Trophoblast cell (in vitro differentiated cells and primary cell): ENCODE measurements around the gene ADK.

Experiments
- DNase-seq, 2 donors: peaks; one replicate each; pipeline ENCODE4 v3.0.0-alpha.2; 2016
- H2AFZ ChIP-seq: 2 replicates; pipeline ENCODE4 v1.6.1; 2013; ENCODE audit warnings: low read length, moderate library complexity, mild to moderate bottlenecking; ENCODE audit not compliant: insufficient read depth, poor library complexity
- H2AK5ac ChIP-seq: 2 replicates; pipeline ENCODE4 v1.6.1; 2013; ENCODE audit warnings: mild to moderate bottlenecking, low read length
- H2BK120ac ChIP-seq: 2 replicates; pipeline ENCODE4 v1.6.1; 2013; ENCODE audit warnings: low read length, mild to moderate bottlenecking, moderate library complexity; ENCODE audit not compliant: insufficient read depth, poor library complexity
- H2BK12ac ChIP-seq: 2 replicates; pipeline ENCODE4 v1.6.1; 2013; ENCODE audit warnings: mild to moderate bottlenecking, low read length, moderate library complexity
- H2BK5ac ChIP-seq: 2 replicates; pipeline ENCODE4 v1.6.1; 2013; ENCODE audit warnings: low read length, low read depth, moderate library complexity, mild to moderate bottlenecking; ENCODE audit not compliant: poor library complexity
- H3K14ac ChIP-seq: 2 replicates; pipeline ENCODE4 v1.6.1; 2013; ENCODE audit warnings: mild to moderate bottlenecking, low read length
- H3K18ac ChIP-seq: 2 replicates; pipeline ENCODE4 v1.6.1; 2013; ENCODE audit warnings: mild to moderate bottlenecking, low read length
- H3K23ac ChIP-seq: 2 replicates; pipeline ENCODE4 v1.6.1; 2013; ENCODE audit warnings: low read length
- H3K27ac ChIP-seq: 2 replicates; pipeline ENCODE4 v1.5.1; 2013; ENCODE audit warnings: low read depth, mild to moderate bottlenecking, inconsistent platforms, low read length, moderate library complexity
- H3K27me3 ChIP-seq: 2 replicates; pipeline ENCODE4 v1.6.1; 2013; ENCODE audit warnings: inconsistent platforms, mild to moderate bottlenecking, low read length, moderate library complexity; ENCODE audit not compliant: insufficient read depth
- H3K36me3 ChIP-seq, 2 experiments: 1 replicate in 1 of 2; 2 replicates in 1 of 2; pipeline ENCODE4 v1.6.1; 2013; ENCODE audit warnings: low read length in 2 of 2, mild to moderate bottlenecking in 2 of 2, moderate library complexity in 1 of 2; ENCODE audit not compliant: insufficient read depth in 2 of 2, control insufficient read depth in 1 of 2
- H3K4ac ChIP-seq: 2 replicates; pipeline ENCODE4 v1.6.1; 2013; ENCODE audit warnings: low read depth, mild to moderate bottlenecking, low read length, moderate library complexity
- H3K4me1 ChIP-seq, 2 experiments: 1 replicate in 1 of 2; 2 replicates in 1 of 2; pipeline ENCODE4 v1.6.1; 2013; ENCODE audit warnings: low read length in 2 of 2, mild to moderate bottlenecking in 2 of 2, moderate library complexity in 1 of 2; ENCODE audit not compliant: insufficient read depth in 2 of 2, control insufficient read depth in 1 of 2
- H3K4me2 ChIP-seq: 2 replicates; pipeline ENCODE4 v1.6.1; 2013; ENCODE audit warnings: inconsistent platforms, mild to moderate bottlenecking, low read length, moderate library complexity
- H3K4me3 ChIP-seq: 2 replicates; pipeline ENCODE4 v1.5.1; 2013; ENCODE audit warnings: mild to moderate bottlenecking, low read depth, low read length, inconsistent platforms
- H3K79me1 ChIP-seq: one replicate; pipeline ENCODE4 v1.6.1; 2013; ENCODE audit warnings: low read length
- H3K79me2 ChIP-seq: 2 replicates; pipeline ENCODE4 v1.6.1; 2013; ENCODE audit warnings: low read length, mild to moderate bottlenecking; ENCODE audit not compliant: control insufficient read depth, insufficient read depth, poor library complexity
- H3K9ac ChIP-seq: 2 replicates; pipeline ENCODE4 v1.6.1; 2013; ENCODE audit warnings: mild to moderate bottlenecking, low read length
- H3K9me3 ChIP-seq: 2 replicates; pipeline ENCODE4 v1.6.1; 2013; ENCODE audit warnings: low read depth, mild to moderate bottlenecking, control low read depth, inconsistent platforms, low read length; ENCODE audit not compliant: insufficient read depth
- H4K12ac ChIP-seq: 2 replicates; pipeline ENCODE4 v1.6.1; 2013; ENCODE audit warnings: low read depth, mild to moderate bottlenecking, low read length, moderate library complexity
- H4K8ac ChIP-seq: 2 replicates; pipeline ENCODE4 v1.6.1; 2013; ENCODE audit warnings: low read depth, mild to moderate bottlenecking, low read length, moderate library complexity
- H4K91ac ChIP-seq: one replicate; pipeline ENCODE4 v1.6.1; 2013; ENCODE audit warnings: low read depth, mild to moderate bottlenecking, low read length, moderate library complexity
- WGBS: extraction: QIAGEN DNeasy Blood & Tissue Kit; methylation state at CpG from one replicate; pipeline ENCODE4 v1.1.7; 2013; ENCODE audit warnings: missing lambda C conversion rate; ENCODE audit not compliant: insufficient read length, insufficient coverage; ENCODE audit errors: extremely low coverage; 5-methylcytosine and 5-hydroxymethylcytosine counted together

ADK gene

GRCh38 chr10:74361678-74362077, 210.7 kb downstream of the ADK start:
- Histone ChIP-seq H3K36me3 (peaks cover 6 to 10% of the 10 kb centered on the region in 2 experiments), H3K4ac (no peak overlapping the region), H3K23ac (no peak overlapping the region), H4K91ac (no peak overlapping the region), H3K9me3 (peaks cover 6% of the 10 kb centered on the region), H3K4me3 (no peak overlapping the region), H2BK120ac (no peak overlapping the region), H4K8ac (no peak overlapping the region), H3K4me2 (no peak overlapping the region), H2BK5ac (no peak overlapping the region), H3K79me2 (no peaks in the 10 kb centered on the region), H3K27ac (no peak overlapping the region), H2AK5ac (no peak overlapping the region), H3K9ac (no peak overlapping the region), H3K14ac (no peak overlapping the region), H3K18ac (no peak overlapping the region), H3K27me3 (no peaks in the 10 kb centered on the region), H4K12ac (no peak overlapping the region), H3K79me1 (no peaks in the 10 kb centered on the region), H2BK12ac (no peak overlapping the region), H3K4me1 (peaks cover 0 to 4% of the 10 kb centered on the region in 2 experiments), H2AFZ (no peak overlapping the region)
- DNase-seq, result no peak

GRCh38 chr10:74363727-74364126, 212.7 kb downstream of the ADK start:
- H4K12ac ChIP-seq, result no peak overlapping the region
- peaks cover 0 to 4% of the 10 kb centered on the region in 2 experiments for H3K4me1 ChIP-seq
- H3K4me2 ChIP-seq, result no peak overlapping the region
- H3K27ac ChIP-seq, result no peak overlapping the region
- no peak overlapping the region for H2AK5ac ChIP-seq
- H3K9ac ChIP-seq, result no peak overlapping the region
- H2AFZ ChIP-seq, result no peak overlapping the region
- H3K23ac ChIP-seq, result no peak overlapping the region
- H3K14ac ChIP-seq, result no peak overlapping the region
- peaks cover 6% of the 10 kb centered on the region for H3K9me3 ChIP-seq
- H2BK12ac ChIP-seq, result no peak overlapping the region
- peak overlapping the region; percentile 35 for H3K18ac ChIP-seq
- peaks cover 6 to 10% of the 10 kb centered on the region in 2 experiments for H3K36me3 ChIP-seq
- H2BK5ac ChIP-seq, result no peak overlapping the region
- no peak overlapping the region for H3K4me3 ChIP-seq
- H3K79me1 ChIP-seq, result no peaks in the 10 kb centered on the region
- no CpG with 5 or more reads among the region's 2 CpGs for WGBS
- no peak overlapping the region for H3K4ac ChIP-seq
- no peak overlapping the region for H4K8ac ChIP-seq
- no peaks in the 10 kb centered on the region for H3K27me3 ChIP-seq
- no peak for DNase-seq
- no peak overlapping the region for H2BK120ac ChIP-seq
- H4K91ac ChIP-seq, result no peak overlapping the region
- no peaks in the 10 kb centered on the region for H3K79me2 ChIP-seq

- no peak for DNase-seq
- H4K12ac ChIP-seq, result no peak overlapping the region
- H2BK120ac ChIP-seq, result no peak overlapping the region
- no peak overlapping the region for H2BK12ac ChIP-seq
- no peaks in the 10 kb centered on the region for H3K79me1 ChIP-seq
- H3K4me3 ChIP-seq, result no peak overlapping the region
- H3K18ac ChIP-seq, result no peak overlapping the region
- H3K9me3 ChIP-seq, result peaks cover 4% of the 10 kb centered on the region
- no peaks in the 10 kb centered on the region for H3K79me2 ChIP-seq
- H3K4me2 ChIP-seq, result no peak overlapping the region
- H3K4me1 ChIP-seq, result peaks cover 0 to 4% of the 10 kb centered on the region in 2 experiments
- no peaks in the 10 kb centered on the region for H3K27me3 ChIP-seq
- WGBS, result no CpG with 5 or more reads among the region's 3 CpGs
- H3K36me3 ChIP-seq, result peaks cover 6 to 10% of the 10 kb centered on the region in 2 experiments
- no peak overlapping the region for H2AFZ ChIP-seq
- H3K9ac ChIP-seq, result no peak overlapping the region
- H3K23ac ChIP-seq, result no peak overlapping the region
- no peak overlapping the region for H2BK5ac ChIP-seq
- no peak overlapping the region for H4K8ac ChIP-seq
- H4K91ac ChIP-seq, result no peak overlapping the region
- no peak overlapping the region for H3K14ac ChIP-seq
- no peak overlapping the region for H2AK5ac ChIP-seq
- no peak overlapping the region for H3K4ac ChIP-seq
- no peak overlapping the region for H3K27ac ChIP-seq
These were observed 214.1 kb downstream of the ADK start for GRCh38 chr10:74365109-74365508.

- Histone ChIP-seq H4K8ac (no peak overlapping the region), H3K4ac (no peak overlapping the region), H3K79me2 (no peaks in the 10 kb centered on the region), H3K27me3 (no peaks in the 10 kb centered on the region), H2BK5ac (no peak overlapping the region), H3K27ac (no peak overlapping the region), H3K36me3 (peaks cover 2 to 4% of the 10 kb centered on the region in 2 experiments), H3K9ac (no peak overlapping the region), H2BK120ac (no peak overlapping the region), H3K18ac (no peak overlapping the region), H3K14ac (no peak overlapping the region), H3K9me3 (no peaks in the 10 kb centered on the region), H2AFZ (no peak overlapping the region), H2AK5ac (no peak overlapping the region), H2BK12ac (no peak overlapping the region), H4K12ac (no peak overlapping the region), H3K4me3 (no peak overlapping the region), H3K79me1 (no peaks in the 10 kb centered on the region), H4K91ac (no peak overlapping the region), H3K4me2 (no peak overlapping the region), H3K4me1 (no peaks in the 10 kb centered on the region), H3K23ac (no peak overlapping the region)
- no CpG with 5 or more reads among the region's 7 CpGs for WGBS
- no peak for DNase-seq
These were observed 220.7 kb downstream of the ADK start for GRCh38 chr10:74371696-74372095.
